Epithelial cell of prostate (primary cell): ENCODE measurements around the gene DNAJC10.
A peak's percentile ranks its signal among the peaks of the same experiment; 100 is the strongest.
"Not testable (repeated sequence)": the region's sequence is repeated elsewhere in the genome, so short reads cannot be mapped to it uniquely, and the experiment has no call there.

ENCODE experiments used
- DNase-seq: peaks from one replicate; pipeline ENCODE4 v3.0.0-alpha.2; 2011; ENCODE audit warnings: low read depth, low spot score
- H3K27ac ChIP-seq: fragments of 450-650 bp; 2 replicates; pipeline ENCODE4 v1.5.1; 2017; ENCODE audit warnings: mild to moderate bottlenecking

DNAJC10 gene

GRCh38 chr2:182724656-182725055, 8.6 kb downstream of the DNAJC10 start:
- DNase-seq: no peak
- H3K27ac ChIP-seq: no peak overlapping the region

GRCh38 chr2:182726473-182726872, 10.4 kb downstream of the DNAJC10 start:
- no peak for DNase-seq
- H3K27ac ChIP-seq: no peak overlapping the region

GRCh38 chr2:182728014-182728413, 12.0 kb downstream of the DNAJC10 start:
- no peak for DNase-seq

GRCh38 chr2:182729710-182730339, 13.8 kb downstream of the DNAJC10 start:
- DNase-seq: no peak
- no peak overlapping the region for H3K27ac ChIP-seq

More at GRCh38 chr2:182728014-182728413, 12.0 kb downstream of the DNAJC10 start:
- H3K27ac ChIP-seq: no peak overlapping the region

GRCh38 chr2:182730486-182730885, 14.4 kb downstream of the DNAJC10 start:
- DNase-seq: no peak
- no peak overlapping the region for H3K27ac ChIP-seq

- no peak for DNase-seq
- H3K27ac ChIP-seq: no peak overlapping the region
Observed at GRCh38 chr2:182732736-182733135, 16.7 kb downstream of the DNAJC10 start.

- no peak for DNase-seq
Observed at GRCh38 chr2:182733572-182733971, 17.5 kb downstream of the DNAJC10 start.

GRCh38 chr2:182736856-182737255, 20.8 kb downstream of the DNAJC10 start:
- DNase-seq, H3K27ac ChIP-seq: not testable (repeated sequence)

More at GRCh38 chr2:182733572-182733971, 17.5 kb downstream of the DNAJC10 start:
- no peak overlapping the region for H3K27ac ChIP-seq

- no peak for DNase-seq
- H3K27ac ChIP-seq: no peak overlapping the region
Observed at GRCh38 chr2:182740701-182741100, 24.6 kb downstream of the DNAJC10 start.

- no peak for DNase-seq
Observed at GRCh38 chr2:182741620-182742019, 25.6 kb downstream of the DNAJC10 start.

GRCh38 chr2:182744490-182744889, 28.4 kb downstream of the DNAJC10 start:
- no peak overlapping the region for H3K27ac ChIP-seq
- DNase-seq: no peak

More at GRCh38 chr2:182741620-182742019, 25.6 kb downstream of the DNAJC10 start:
- no peak overlapping the region for H3K27ac ChIP-seq

- H3K27ac ChIP-seq: no peak overlapping the region
- no peak for DNase-seq
Observed at GRCh38 chr2:182745061-182745460, 29.0 kb downstream of the DNAJC10 start.

- DNase-seq, H3K27ac ChIP-seq: not testable (repeated sequence)
Observed at GRCh38 chr2:182745894-182746293, 29.8 kb downstream of the DNAJC10 start.

GRCh38 chr2:182754231-182754630, 38.2 kb downstream of the DNAJC10 start:
- DNase-seq: no peak
- no peak overlapping the region for H3K27ac ChIP-seq

- DNase-seq: no peak
Observed at GRCh38 chr2:182758379-182758778, 42.3 kb downstream of the DNAJC10 start.

GRCh38 chr2:182761903-182762302, 45.8 kb downstream of the DNAJC10 start:
- DNase-seq: no peak
- H3K27ac ChIP-seq: peak overlapping the region; percentile 27

More at GRCh38 chr2:182758379-182758778, 42.3 kb downstream of the DNAJC10 start:
- H3K27ac ChIP-seq: no peak overlapping the region

GRCh38 chr2:182763311-182763912, 47.4 kb downstream of the DNAJC10 start:
- no peak for DNase-seq
- H3K27ac ChIP-seq: no peak overlapping the region

GRCh38 chr2:182766626-182767025, 50.6 kb downstream of the DNAJC10 start:
- no peak for DNase-seq

GRCh38 chr2:182767578-182767977, 51.5 kb downstream of the DNAJC10 start:
- H3K27ac ChIP-seq: no peak overlapping the region
- DNase-seq: no peak

More at GRCh38 chr2:182766626-182767025, 50.6 kb downstream of the DNAJC10 start:
- no peak overlapping the region for H3K27ac ChIP-seq

- not testable (repeated sequence) for DNase-seq, H3K27ac ChIP-seq
Observed at GRCh38 chr2:182768950-182769349, 52.9 kb downstream of the DNAJC10 start.

- DNase-seq: no peak
Observed at GRCh38 chr2:182779323-182779722, 63.3 kb downstream of the DNAJC10 start.

GRCh38 chr2:182781099-182781498, 65.0 kb downstream of the DNAJC10 start:
- not testable (repeated sequence) for H3K27ac ChIP-seq, DNase-seq

More at GRCh38 chr2:182779323-182779722, 63.3 kb downstream of the DNAJC10 start:
- H3K27ac ChIP-seq: no peak overlapping the region
